Activated CD8-positive, alpha-beta memory T cell treated with anti-CD3 and anti-CD28 coated beads for 48 hours (primary cell): Measurements from ENCODE around the gene PYCR2.

Experiments
- DNase-seq, 3 experiments: peaks; one replicate each; pipeline ENCODE4 v3.0.0-alpha.2; 2020; ENCODE audit warnings: low read depth in 2 of 3, low spot score in 2 of 3

PYCR2 gene

GRCh38 chr1:225921734-225922709 is 2.0 kb downstream of the PYCR2 start:
- no peak for DNase-seq

- DNase-seq, result no peak
Measured at GRCh38 chr1:225919906-225920305, 4.1 kb downstream of the PYCR2 start.

- no peak for DNase-seq
Measured at GRCh38 chr1:225918280-225918679, 5.8 kb downstream of the PYCR2 start.

GRCh38 chr1:225917536-225917935 is 6.5 kb downstream of the PYCR2 start:
- no peak for DNase-seq

- no peak for DNase-seq
Measured at GRCh38 chr1:225917101-225917500, 6.9 kb downstream of the PYCR2 start.

GRCh38 chr1:225915538-225915991 is 8.5 kb downstream of the PYCR2 start:
- no peak for DNase-seq

- no peak for DNase-seq
Measured at GRCh38 chr1:225914947-225915346, 9.1 kb downstream of the PYCR2 start.

GRCh38 chr1:225914391-225914790 is 9.7 kb downstream of the PYCR2 start:
- no peak for DNase-seq

- DNase-seq, result peak; percentile 50 to 74 (median 64)
Measured at GRCh38 chr1:225911191-225912130, 12.6 kb downstream of the PYCR2 start.

- DNase-seq, result no peak
Measured at GRCh38 chr1:225909477-225909876, 14.6 kb downstream of the PYCR2 start.

GRCh38 chr1:225908773-225909172 is 15.3 kb downstream of the PYCR2 start:
- no peak for DNase-seq

GRCh38 chr1:225908013-225908640 is 15.9 kb downstream of the PYCR2 start:
- no peak for DNase-seq

GRCh38 chr1:225907341-225907740 is 16.7 kb downstream of the PYCR2 start:
- no peak for DNase-seq

- DNase-seq, result no peak
Measured at GRCh38 chr1:225906467-225906866, 17.6 kb downstream of the PYCR2 start.

- DNase-seq, result no peak
Measured at GRCh38 chr1:225903623-225904022, 20.4 kb downstream of the PYCR2 start.

GRCh38 chr1:225899044-225899925 is 24.8 kb downstream of the PYCR2 start:
- no peak for DNase-seq

- no peak for DNase-seq
Measured at GRCh38 chr1:225897595-225898514, 26.2 kb downstream of the PYCR2 start.

GRCh38 chr1:225896937-225897549 is 27.0 kb downstream of the PYCR2 start:
- DNase-seq, result peak in 2 of 3 experiments; percentile 18 to 21

GRCh38 chr1:225896494-225896893 is 27.6 kb downstream of the PYCR2 start:
- DNase-seq, result no peak
